Measurements from ENCODE around the gene LUC7L2. TPM values are rescaled to one million over a fixed set of nuclear protein-coding genes. Genes with fewer than 3 reads are reported as not detected.

Gene LUC7L2
- total and polyA plus RNA-seq, 9 of the 15 experiments (the other 6 are each of a cell fraction or from before 2014, with no cell fraction given), result 56.1 to 207 (median 141) TPM

GRCh38 chr7:139359366-139360209 is at the start of gene LUC7L2 (continued):
- TF ChIP-seq ZNF764 (CRISPR knock-in tag; IDR thresholded peaks at IDR 0.05; ENCODE audit: low read depth) (no peak), ZNF253 (CRISPR knock-in tag; conservative IDR thresholded peaks at IDR 0.05) (no peak), NFATC3 (IDR thresholded peaks at IDR 0.05) (no peak), ZC3H11A (IDR thresholded peaks at IDR 0.05; ENCODE audit: low read depth, low read length) (0 out of 2 replicates have a peak, but pooled peaks have one; percentile 86), ELF2 (CRISPR knock-in tag; IDR thresholded peaks at IDR 0.05) (0 out of 2 replicates have a peak, but pooled peaks have one; percentile 12), FOXP4 (CRISPR knock-in tag; IDR thresholded peaks at IDR 0.05; ENCODE audit: borderline replicate concordance) (peak; percentile 94; the same call in 1 of the 2 replicates), FOXK1 (CRISPR knock-in tag; IDR thresholded peaks at IDR 0.05; ENCODE audit: borderline replicate concordance) (peak; percentile 84), CREB3L1 (IDR thresholded peaks at IDR 0.05; ENCODE audit: borderline replicate concordance, low read depth) (peak; percentile 99), RBM22 (IDR thresholded peaks at IDR 0.05; ENCODE audit: low read depth, low read length, poor library complexity, severe bottlenecking) (peak; percentile 93), RBM34 (IDR thresholded peaks at IDR 0.05; ENCODE audit: borderline replicate concordance, insufficient read depth, low read length) (no peak), RREB1 (CRISPR knock-in tag; IDR thresholded peaks at IDR 0.05) (no peak), HNRNPL (IDR thresholded peaks at IDR 0.05; ENCODE audit: low read depth, low read length) (peak; percentile 43), KLF1 (tag; IDR thresholded peaks at IDR 0.05) (peak; percentile 93), HDAC2 (IDR thresholded peaks at IDR 0.05) (peak; percentile 80; the same call in 1 of the 2 replicates), SPI1 (IDR thresholded peaks at IDR 0.05; ENCODE audit: borderline replicate concordance, low read depth, low read length) (peak; percentile 27; the same call in 1 of the 2 replicates), ZNF175 (CRISPR knock-in tag; IDR thresholded peaks at IDR 0.05; ENCODE audit: low read depth) (0 out of 2 replicates have a peak, but pooled peaks have one; percentile 12), GABPA (tag; conservative IDR thresholded peaks at IDR 0.05; ENCODE audit: low read depth) (no peak; the same call in none of the 2 replicates), DNMT1 (IDR thresholded peaks at IDR 0.05) (no peak)
